Lung (tissue), 12 donors: ENCODE results near the gene TIAM2. TPM values are rescaled to one million over a fixed set of nuclear protein-coding genes. Genes with fewer than 3 reads are reported as not detected.

Experiments used
- ATAC-seq: fragments of 200-7000 bp; cut with Tn5 transposase; one replicate; pipeline ENCODE4 v1.9.1; 2020; ENCODE audit warnings: moderate number of reproducible peaks; ENCODE audit not compliant: insufficient read depth, low FRiP score
- DNase-seq, 3 donors: peaks; one replicate each; pipeline ENCODE4 v3.0.0-alpha.2; 2013 to 2017
- H3K27ac ChIP-seq, 2 donors: one replicate each; pipeline ENCODE4 v1.5.1; 2013; ENCODE audit warnings: mild to moderate bottlenecking in 2 of 2, moderate library complexity in 2 of 2, control low read depth in 1 of 2, inconsistent platforms in 1 of 2, low read depth in 1 of 2, low read length in 1 of 2
- H3K27me3 ChIP-seq, 3 donors: one replicate each; pipeline ENCODE4 v1.5.1; 2013; ENCODE audit warnings: low read length in 2 of 3; ENCODE audit not compliant: control insufficient read depth in 3 of 3, insufficient read depth in 3 of 3
- H3K36me3 ChIP-seq, 4 donors: one replicate each; pipeline ENCODE4 v1.5.1; 2013; ENCODE audit warnings: low read length in 4 of 4, mild to moderate bottlenecking in 1 of 4, moderate library complexity in 1 of 4; ENCODE audit not compliant: control insufficient read depth in 4 of 4, insufficient read depth in 4 of 4
- H3K4me1 ChIP-seq, 5 donors: one replicate each; pipeline ENCODE4 v1.5.1; 2013; ENCODE audit warnings: low read length in 5 of 5, mild to moderate bottlenecking in 2 of 5, moderate library complexity in 1 of 5; ENCODE audit not compliant: control insufficient read depth in 5 of 5, insufficient read depth in 5 of 5
- H3K4me3 ChIP-seq: one replicate; pipeline ENCODE4 v1.5.1; 2013; ENCODE audit warnings: mild to moderate bottlenecking, control low read depth, moderate library complexity
- H3K9ac ChIP-seq, 2 donors: one replicate each; pipeline ENCODE4 v1.5.1; 2013; ENCODE audit warnings: low read length in 2 of 2, control low read depth in 1 of 2; ENCODE audit not compliant: insufficient read depth in 1 of 2
- H3K9me3 ChIP-seq, 4 donors: one replicate each; pipeline ENCODE4 v1.5.1; 2013; ENCODE audit warnings: low read length in 3 of 4, mild to moderate bottlenecking in 1 of 4, moderate library complexity in 1 of 4; ENCODE audit not compliant: control insufficient read depth in 4 of 4, insufficient read depth in 3 of 4
- WGBS, 2 donors: extraction: QIAGEN DNeasy Blood & Tissue Kit; methylation state at CpG; one replicate each; pipeline ENCODE4 v1.1.7; 2013; 5-methylcytosine and 5-hydroxymethylcytosine counted together
- polyA plus RNA-seq, 2 donors: library from polyadenylated mRNA; stranded (reverse); fragments of 200-250 nt; gene quantifications; one replicate each; pipeline ENCODE4 v1.2.1, GENCODE V29; 2013
- total RNA-seq, 2 donors: library from RNA; depleted of rRNA in 1 of 2; stranded (reverse); fragments of >200 nt in 1 of 2; gene quantifications; one replicate each; pipeline ENCODE4 v1.2.1, GENCODE V29; 2014 to 2021
- TF ChIP-seq, protein P1 (sequence below): IDR thresholded peaks from 2 replicates; pipeline ENCODE4 v1.5.1; 2012; ENCODE audit warnings: mild to moderate bottlenecking; ENCODE audit errors: control extremely low read depth, extremely low read depth
- donor health status: control.
- donor health status: control.
- donor health status: Bipolar disorder and iron deficiency.
- donor health status: healthy.
- donor health status: DM: yes; HTN: yes; CAD: no.

The TIAM2 gene
- total and polyA plus RNA-seq, 4 donors: 1.8 to 17.5 (median 4.1) TPM

- H3K27ac ChIP-seq: no peak overlapping the region
- TF ChIP-seq, protein P1, sequence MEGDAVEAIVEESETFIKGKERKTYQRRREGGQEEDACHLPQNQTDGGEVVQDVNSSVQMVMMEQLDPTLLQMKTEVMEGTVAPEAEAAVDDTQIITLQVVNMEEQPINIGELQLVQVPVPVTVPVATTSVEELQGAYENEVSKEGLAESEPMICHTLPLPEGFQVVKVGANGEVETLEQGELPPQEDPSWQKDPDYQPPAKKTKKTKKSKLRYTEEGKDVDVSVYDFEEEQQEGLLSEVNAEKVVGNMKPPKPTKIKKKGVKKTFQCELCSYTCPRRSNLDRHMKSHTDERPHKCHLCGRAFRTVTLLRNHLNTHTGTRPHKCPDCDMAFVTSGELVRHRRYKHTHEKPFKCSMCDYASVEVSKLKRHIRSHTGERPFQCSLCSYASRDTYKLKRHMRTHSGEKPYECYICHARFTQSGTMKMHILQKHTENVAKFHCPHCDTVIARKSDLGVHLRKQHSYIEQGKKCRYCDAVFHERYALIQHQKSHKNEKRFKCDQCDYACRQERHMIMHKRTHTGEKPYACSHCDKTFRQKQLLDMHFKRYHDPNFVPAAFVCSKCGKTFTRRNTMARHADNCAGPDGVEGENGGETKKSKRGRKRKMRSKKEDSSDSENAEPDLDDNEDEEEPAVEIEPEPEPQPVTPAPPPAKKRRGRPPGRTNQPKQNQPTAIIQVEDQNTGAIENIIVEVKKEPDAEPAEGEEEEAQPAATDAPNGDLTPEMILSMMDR: no peak
- DNase-seq: no peak
Observed at GRCh38 chr6:154993026-154993425, 2.1 kb upstream of the TIAM2 start.

DNA sequence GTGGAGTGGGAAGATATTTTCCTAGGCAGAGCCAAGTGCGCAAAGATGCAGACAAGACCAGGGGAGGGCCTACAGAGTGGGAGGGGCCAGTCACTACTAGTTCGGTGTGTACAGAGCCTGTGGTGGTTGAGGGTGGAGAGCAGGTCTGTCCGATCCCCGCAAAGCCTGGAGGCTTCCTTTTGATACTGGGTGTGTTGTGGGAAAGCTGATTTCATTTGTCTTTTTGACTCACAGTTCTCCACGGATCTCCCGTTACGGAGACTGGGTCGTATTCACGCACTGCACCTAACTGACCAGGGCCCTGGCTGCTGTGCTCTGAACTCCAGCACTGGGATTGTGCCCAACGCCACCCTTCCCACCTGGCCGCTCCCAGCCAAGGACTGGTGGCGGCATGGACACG is 1.4 kb upstream of the TIAM2 start:
- Histone ChIP-seq H3K4me1 (peaks cover 0 to 8% (median 4%) of the 10 kb centered on the region in 5 donors), H3K27ac (no peak overlapping the region), H3K9ac (no peak overlapping the region), H3K4me3 (no peak overlapping the region), H3K27me3 (peaks cover 0 to 9% (median 0%) of the 10 kb centered on the region in 3 donors), H3K9me3 (peaks cover 0 to 4% (median 0%) of the 10 kb centered on the region in 4 donors), H3K36me3 (no peaks in the 10 kb centered on the region)
- DNase-seq (no peak), ATAC-seq (no peak)
- TF ChIP-seq, protein P1: no peak
- WGBS, 2 donors: 93 to 95% methylated on average over 13 of the region's 13 CpGs

More at GRCh38 chr6:154993026-154993425, 2.1 kb upstream of the TIAM2 start:
- WGBS, 2 donors: 86 to 90% methylated on average over 6 of the region's 6 CpGs
- H3K9me3 ChIP-seq: peaks cover 0 to 4% (median 0%) of the 10 kb centered on the region in 4 donors
- no peaks in the 10 kb centered on the region for H3K36me3 ChIP-seq
- peaks cover 0 to 9% (median 0%) of the 10 kb centered on the region in 3 donors for H3K27me3 ChIP-seq
- H3K4me3 ChIP-seq: no peak overlapping the region
- H3K9ac ChIP-seq: no peak overlapping the region
- peaks cover 0 to 8% (median 4%) of the 10 kb centered on the region in 5 donors for H3K4me1 ChIP-seq
- ATAC-seq: no peak

DNA sequence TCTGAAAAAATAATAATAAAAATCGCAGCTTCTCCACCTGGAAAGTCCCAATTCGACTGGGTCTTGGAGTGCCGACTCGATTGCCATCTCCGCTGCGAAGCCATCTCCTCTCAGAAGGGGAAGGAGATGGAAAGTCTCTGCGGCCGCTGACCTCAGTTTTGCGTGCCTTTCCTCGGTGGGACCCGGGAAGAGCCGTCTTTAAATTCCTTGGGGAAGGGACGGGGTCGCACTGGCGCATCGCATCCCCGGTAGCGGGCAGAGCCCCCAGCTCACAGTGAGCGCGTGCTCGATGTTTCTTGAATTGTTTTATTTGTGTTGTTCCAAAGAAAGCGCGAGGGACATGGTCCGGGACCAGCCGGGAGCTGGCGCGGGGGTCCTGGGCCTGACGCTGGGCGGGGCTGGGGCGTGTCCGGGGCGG is 270 bp upstream of the TIAM2 start:
- WGBS, 2 donors: 15% methylated on average over 30 to 32 of the region's 32 CpGs
- no peak overlapping the region for H3K9ac ChIP-seq
- no peaks in the 10 kb centered on the region for H3K36me3 ChIP-seq
- peaks cover 0 to 4% (median 0%) of the 10 kb centered on the region in 4 donors for H3K9me3 ChIP-seq
- TF ChIP-seq, protein P1: no peak
- peaks cover 0 to 9% (median 0%) of the 10 kb centered on the region in 3 donors for H3K27me3 ChIP-seq
- H3K27ac ChIP-seq: no peak overlapping the region
- H3K4me1 ChIP-seq: peaks cover 0 to 8% (median 4%) of the 10 kb centered on the region in 5 donors
- ATAC-seq (no peak), DNase-seq (peak in 1 of 3 donors; percentile 50)
- H3K4me3 ChIP-seq: no peak overlapping the region

DNA sequence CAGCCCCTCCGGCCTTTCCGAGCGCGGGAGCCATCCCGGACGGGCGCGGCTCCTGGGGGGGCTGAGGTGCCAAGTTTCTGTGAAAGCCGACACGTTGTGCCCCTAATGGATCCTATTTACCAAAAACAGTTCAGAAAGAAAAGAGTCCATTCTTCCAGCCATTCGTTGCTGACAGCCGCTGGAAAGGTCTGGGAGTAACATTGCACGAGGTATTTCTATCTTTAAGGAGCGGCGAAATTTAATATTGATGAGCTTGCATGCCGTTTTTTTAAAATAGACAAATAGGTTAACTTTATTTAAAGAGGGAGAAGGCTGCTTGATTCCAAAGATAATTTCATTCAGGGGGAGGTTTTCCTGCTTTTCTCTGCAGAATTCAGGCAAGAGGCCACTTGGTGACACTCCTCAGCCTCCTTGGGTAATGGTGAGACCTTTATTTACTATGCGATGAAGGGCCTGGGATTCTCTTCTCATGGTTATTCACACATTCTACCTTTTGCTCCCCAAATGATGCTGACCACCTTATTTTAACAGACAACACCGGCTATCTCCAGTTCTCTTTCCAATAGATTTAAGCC is 988 bp downstream of the TIAM2 start:
- TF ChIP-seq, protein P1: no peak
- WGBS, 2 donors: 17 to 19% methylated on average over 18 of the region's 18 CpGs
- peaks cover 0 to 4% (median 0%) of the 10 kb centered on the region in 4 donors for H3K9me3 ChIP-seq
- H3K9ac ChIP-seq: peak overlapping the region in 1 of 2 donors; percentile 53
- peaks cover 0 to 9% (median 0%) of the 10 kb centered on the region in 3 donors for H3K27me3 ChIP-seq
- H3K4me3 ChIP-seq: peak overlapping the region; percentile 42
- ATAC-seq (no peak), DNase-seq (peak in 2 of 3 donors; percentile 41 to 54)
- peaks cover 0 to 8% (median 4%) of the 10 kb centered on the region in 5 donors for H3K4me1 ChIP-seq
- no peaks in the 10 kb centered on the region for H3K36me3 ChIP-seq
- H3K27ac ChIP-seq: no peak overlapping the region
